ENCODE results near the gene VPS13D. TPM values are rescaled to one million over a fixed set of nuclear protein-coding genes. Genes with fewer than 3 reads are reported as not detected.
"Not testable (repeated sequence)": the region's sequence is repeated elsewhere in the genome, so short reads cannot be mapped to it uniquely, and the experiment has no call there.

Gene VPS13D
- total RNA-seq, 1 donor from 2014 or later, result 31.1 TPM

GRCh38 chr1:12197483-12197880 lies 32.3 kb upstream of the VPS13D start:
- no peak for DNase-seq (ENCODE audit: low spot score)
- no peak for ATAC-seq

GRCh38 chr1:12200208-12200607 lies 29.6 kb upstream of the VPS13D start:
- DNase-seq (ENCODE audit: low spot score), result no peak
- no peak for ATAC-seq

GRCh38 chr1:12201352-12202189 lies 28.3 kb upstream of the VPS13D start:
- ATAC-seq, result no peak
- DNase-seq (ENCODE audit: low spot score), result no peak

- DNase-seq (ENCODE audit: low spot score) (no peak), ATAC-seq (no peak)
Measured at GRCh38 chr1:12202190-12202497, 27.7 kb upstream of the VPS13D start.

- ATAC-seq (no peak), DNase-seq (ENCODE audit: low spot score) (no peak)
Measured at GRCh38 chr1:12202577-12202976, 27.3 kb upstream of the VPS13D start.

GRCh38 chr1:12203216-12204007 lies 26.4 kb upstream of the VPS13D start:
- ATAC-seq, result no peak
- DNase-seq (ENCODE audit: low spot score), result no peak

GRCh38 chr1:12204140-12204539 lies 25.7 kb upstream of the VPS13D start:
- no peak for DNase-seq (ENCODE audit: low spot score)
- no peak for ATAC-seq

GRCh38 chr1:12204754-12205658 lies 24.8 kb upstream of the VPS13D start:
- ATAC-seq (no peak), DNase-seq (ENCODE audit: low spot score) (no peak)

GRCh38 chr1:12206238-12206637 lies 23.6 kb upstream of the VPS13D start:
- ATAC-seq (no peak), DNase-seq (ENCODE audit: low spot score) (no peak)

GRCh38 chr1:12206792-12207424 lies 22.9 kb upstream of the VPS13D start:
- DNase-seq (ENCODE audit: low spot score) (no peak), ATAC-seq (no peak)

GRCh38 chr1:12208271-12208670 lies 21.6 kb upstream of the VPS13D start:
- DNase-seq (ENCODE audit: low spot score) (no peak), ATAC-seq (peak; percentile 7)

GRCh38 chr1:12208764-12209494 lies 20.9 kb upstream of the VPS13D start:
- ATAC-seq, result peak; percentile 93
- peak; percentile 87 for DNase-seq (ENCODE audit: low spot score)

- DNase-seq (ENCODE audit: low spot score), result no peak
- ATAC-seq, result no peak
Measured at GRCh38 chr1:12209495-12209832, 20.4 kb upstream of the VPS13D start.

GRCh38 chr1:12215118-12215961 lies 14.5 kb upstream of the VPS13D start:
- no peak for DNase-seq (ENCODE audit: low spot score)
- ATAC-seq, result no peak

GRCh38 chr1:12219800-12220199 lies 10.0 kb upstream of the VPS13D start:
- no peak for DNase-seq (ENCODE audit: low spot score)

GRCh38 chr1:12220890-12221289 lies 8.9 kb upstream of the VPS13D start:
- DNase-seq (ENCODE audit: low spot score), result no peak
- ATAC-seq, result peak; percentile 73

More at GRCh38 chr1:12219800-12220199, 10.0 kb upstream of the VPS13D start:
- no peak for ATAC-seq

- ATAC-seq; DNase-seq (ENCODE audit: low spot score): not testable (repeated sequence)
Measured at GRCh38 chr1:12222700-12223099, 7.1 kb upstream of the VPS13D start.

GRCh38 chr1:12224092-12224491 lies 5.7 kb upstream of the VPS13D start:
- not testable (repeated sequence) for ATAC-seq; DNase-seq (ENCODE audit: low spot score)

- DNase-seq (ENCODE audit: low spot score) (no peak), ATAC-seq (no peak)
Measured at GRCh38 chr1:12228979-12229378, 851 bp upstream of the VPS13D start.

Measured in left lobe of liver (tissue), 2 donors.